ENCODE measurements around the gene CDH11.

DNA sequence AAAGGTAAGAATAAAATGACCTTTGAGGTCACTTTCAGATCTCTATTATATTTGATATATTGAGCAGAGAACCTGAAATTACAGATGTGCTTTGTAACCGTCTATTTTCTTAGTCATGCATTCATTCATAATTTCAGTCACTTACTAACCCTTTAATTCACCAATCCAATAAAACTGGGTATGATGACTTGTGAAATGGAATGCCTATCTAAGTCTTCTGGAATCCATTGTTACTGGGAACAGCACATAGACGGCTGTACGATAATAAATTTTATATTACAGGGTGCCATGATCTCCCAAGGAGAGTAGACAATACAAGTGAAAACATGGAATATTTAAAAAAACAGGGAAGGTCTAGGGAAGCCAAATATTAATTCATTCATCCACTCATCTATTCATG is 22.9 kb downstream of the CDH11 start:
- TF ChIP-seq, protein P1, sequence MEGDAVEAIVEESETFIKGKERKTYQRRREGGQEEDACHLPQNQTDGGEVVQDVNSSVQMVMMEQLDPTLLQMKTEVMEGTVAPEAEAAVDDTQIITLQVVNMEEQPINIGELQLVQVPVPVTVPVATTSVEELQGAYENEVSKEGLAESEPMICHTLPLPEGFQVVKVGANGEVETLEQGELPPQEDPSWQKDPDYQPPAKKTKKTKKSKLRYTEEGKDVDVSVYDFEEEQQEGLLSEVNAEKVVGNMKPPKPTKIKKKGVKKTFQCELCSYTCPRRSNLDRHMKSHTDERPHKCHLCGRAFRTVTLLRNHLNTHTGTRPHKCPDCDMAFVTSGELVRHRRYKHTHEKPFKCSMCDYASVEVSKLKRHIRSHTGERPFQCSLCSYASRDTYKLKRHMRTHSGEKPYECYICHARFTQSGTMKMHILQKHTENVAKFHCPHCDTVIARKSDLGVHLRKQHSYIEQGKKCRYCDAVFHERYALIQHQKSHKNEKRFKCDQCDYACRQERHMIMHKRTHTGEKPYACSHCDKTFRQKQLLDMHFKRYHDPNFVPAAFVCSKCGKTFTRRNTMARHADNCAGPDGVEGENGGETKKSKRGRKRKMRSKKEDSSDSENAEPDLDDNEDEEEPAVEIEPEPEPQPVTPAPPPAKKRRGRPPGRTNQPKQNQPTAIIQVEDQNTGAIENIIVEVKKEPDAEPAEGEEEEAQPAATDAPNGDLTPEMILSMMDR (IDR thresholded peaks at IDR 0.05 in 4 of 5, conservative IDR thresholded peaks at IDR 0.05 in 1 of 5) = no peak
- no peak for TF ChIP-seq POLR2A (IDR thresholded peaks at IDR 0.05)

Data from gastrocnemius medialis (tissue), 4 donors.